HepG2 (cell line): ENCODE results near the gene LTB4R2. TPM values are rescaled to one million over a fixed set of nuclear protein-coding genes. Genes with fewer than 3 reads are reported as not detected.

Experiments used
- FOXJ3 ChIP-seq: sonication (generic); formaldehyde crosslinking; IDR thresholded peaks from 2 replicates; pipeline ENCODE4 v1.4.0; 2020; ENCODE audit warnings: missing genetic modification reagents, mild to moderate bottlenecking, borderline replicate concordance
- HDAC2 ChIP-seq: sonication (generic); formaldehyde crosslinking; IDR thresholded peaks from 2 replicates; pipeline ENCODE4 v1.4.0; 2020; ENCODE audit warnings: missing genetic modification reagents
- MYNN ChIP-seq: sonication (generic); formaldehyde crosslinking; IDR thresholded peaks from 2 replicates; pipeline ENCODE4 v1.4.0; 2020; ENCODE audit warnings: mild to moderate bottlenecking, low read depth, missing genetic modification reagents
- NFIB ChIP-seq: sonication (generic); formaldehyde crosslinking; IDR thresholded peaks from 2 replicates; pipeline ENCODE4 v1.9.0; 2021; ENCODE audit warnings: missing genetic modification reagents, mild to moderate bottlenecking, borderline replicate concordance
- ZBTB49 ChIP-seq: sonication (generic); formaldehyde crosslinking; IDR thresholded peaks from 2 replicates; pipeline ENCODE4 v1.4.0; 2020; ENCODE audit warnings: missing genetic modification reagents, borderline replicate concordance
- ZNF224 ChIP-seq: sonication (generic); formaldehyde crosslinking; IDR thresholded peaks from 2 replicates; pipeline ENCODE4 v1.5.0; 2020; ENCODE audit warnings: mild to moderate bottlenecking, missing genetic modification reagents
- ZNF296 ChIP-seq: sonication (generic); formaldehyde crosslinking; conservative IDR thresholded peaks from 2 replicates; pipeline ENCODE4 v1.5.0; 2020; ENCODE audit warnings: mild to moderate bottlenecking, missing genetic modification reagents
- ZNF407 ChIP-seq: sonication (generic); formaldehyde crosslinking; IDR thresholded peaks from one replicate; pipeline ENCODE4 v1.5.1; 2020; ENCODE audit warnings: mild to moderate bottlenecking, missing genetic modification reagents; ENCODE audit errors: not compliant biosample characterization
- ZNF737 ChIP-seq: sonication (generic); formaldehyde crosslinking; IDR thresholded peaks from 2 replicates; pipeline ENCODE4 v1.5.0; 2020; ENCODE audit warnings: missing genetic modification reagents, mild to moderate bottlenecking, borderline replicate concordance
- polyA plus RNA-seq, 8 experiments: library from polyadenylated mRNA; depleted of rRNA in 3 of 8; stranded (reverse) in 7 of 8; unstranded in 1 of 8; fragments of >200 nt; fragmentation: Illumina TruSeq in 4 of 8; extraction: Trizol in 4 of 8; gene quantifications; 2 replicates each; pipeline versions ENCODE4 v1.2.1 to v1.2.3, GENCODE V29; 2011 to 2016; ENCODE audit warnings: low read depth in 4 of 8, missing spikeins in 1 of 8, mixed read lengths in 1 of 8; ENCODE audit not compliant: insufficient read depth in 1 of 8
- total RNA-seq, 5 experiments: library from RNA; depleted of rRNA; stranded (reverse); fragments of >200 nt; fragmentation: Illumina TruSeq; extraction: Trizol; gene quantifications; 2 replicates each; pipeline ENCODE4 v1.2.3, GENCODE V29; 2016; ENCODE audit warnings: low read depth in 1 of 5

The LTB4R2 gene
- total and polyA plus RNA-seq, 2 of the 13 experiments (the other 11 are each of a cell fraction or from before 2014, with no cell fraction given): 3.9 to 6.9 TPM

GRCh38 chr14:24327303-24327702 is 17.4 kb downstream of the LTB4R2 start (continued):
- no peak for TF ChIP-seq ZNF407 (CRISPR knock-in tag)
- no peak for TF ChIP-seq ZNF224 (CRISPR knock-in tag)
- TF ChIP-seq NFIB (CRISPR knock-in tag): 0 out of 2 replicates have a peak, but pooled peaks have one; percentile 9
- TF ChIP-seq ZBTB49 (CRISPR knock-in tag): no peak
- TF ChIP-seq ZNF737 (CRISPR knock-in tag): 0 out of 2 replicates have a peak, but pooled peaks have one; percentile 55
- 0 out of 2 replicates have a peak, but pooled peaks have one; percentile 17 for TF ChIP-seq MYNN
- no peak for TF ChIP-seq FOXJ3
- TF ChIP-seq ZNF296: no peak
- TF ChIP-seq HDAC2 (CRISPR knock-in tag): no peak
